ENCODE data around the gene PLCB3. TPM values are rescaled to one million over a fixed set of nuclear protein-coding genes. Genes with fewer than 3 reads are reported as not detected.

PLCB3 gene
- total RNA-seq, 1 donor from 2014 or later: 48.7 TPM

Other genes with a start within 250 kb of the PLCB3 start
- gene FLRT1, start 215.6 kb upstream of the PLCB3 start, total RNA-seq: 0.20 and 0.41 TPM in 2 replicates
- gene MACROD1, start 85.4 kb upstream of the PLCB3 start, total RNA-seq: 3.4 and 5.1 TPM in 2 replicates
- gene STIP1, start 65.4 kb upstream of the PLCB3 start, total RNA-seq: 179 and 200 TPM in 2 replicates
- gene FERMT3, start 44.8 kb upstream of the PLCB3 start, total RNA-seq: 1.3 and 1.6 TPM in 2 replicates
- gene TRPT1, start 25.3 kb upstream of the PLCB3 start, total RNA-seq: 28.8 and 29.4 TPM in 2 replicates
- gene NUDT22, start 25.3 kb upstream of the PLCB3 start, total RNA-seq: 40.2 and 40.7 TPM in 2 replicates
- 23.8 and 25.7 TPM in 2 replicates for gene DNAJC4, start 21.0 kb upstream of the PLCB3 start, total RNA-seq
- 30.4 and 36.8 TPM in 2 replicates for gene VEGFB, start 16.9 kb upstream of the PLCB3 start, total RNA-seq
- 41.5 and 45.6 TPM in 2 replicates for gene FKBP2, start 10.4 kb upstream of the PLCB3 start, total RNA-seq
- 338 and 370 TPM in 2 replicates for gene PPP1R14B, start 4.6 kb upstream of the PLCB3 start, total RNA-seq
- 43.6 and 46.6 TPM in 2 replicates for gene BAD, start 33.1 kb downstream of the PLCB3 start, total RNA-seq
- 46.8 and 48.5 TPM in 2 replicates for gene GPR137, start 34.3 kb downstream of the PLCB3 start, total RNA-seq
- 0.52 TPM in 1 of 2 replicates, not detected in the other for gene KCNK4, start 39.8 kb downstream of the PLCB3 start, total RNA-seq
- gene CATSPERZ, start 48.8 kb downstream of the PLCB3 start, total RNA-seq: not detected in 2 replicates
- 25.0 and 26.3 TPM in 2 replicates for gene ESRRA, start 54.0 kb downstream of the PLCB3 start, total RNA-seq
- gene TRMT112, start 66.0 kb downstream of the PLCB3 start, total RNA-seq: 130 and 146 TPM in 2 replicates
- 243 and 263 TPM in 2 replicates for gene PRDX5, start 66.6 kb downstream of the PLCB3 start, total RNA-seq
- gene CCDC88B, start 88.7 kb downstream of the PLCB3 start, total RNA-seq: 1.2 and 1.6 TPM in 2 replicates
- 30.7 and 36.2 TPM in 2 replicates for gene RPS6KA4, start 107.6 kb downstream of the PLCB3 start, total RNA-seq

Data from astrocyte (in vitro differentiated cells and primary cell).